Spleen (tissue), 7 donors: ENCODE data around the gene CWC25.

Experiments
- POLR2AphosphoS5 ChIP-seq, 3 donors: sonication (generic); formaldehyde crosslinking; IDR thresholded peaks; one replicate each; pipeline ENCODE4 v1.5.1; 2017; ENCODE audit warnings: antibody characterized with exemption in 3 of 3
- TF ChIP-seq, protein P1 (sequence below), 11 experiments: fragments of 200-600 bp in 7 of 11; fragments of 450-650 bp in 4 of 11; sonication (generic) in 4 of 11; IDR thresholded peaks in 8 of 11; conservative IDR thresholded peaks in 3 of 11; 1 replicate in 7 of 11; 2 replicates in 4 of 11; pipeline versions ENCODE4 v1.4.0 to v1.8.0; 2016 to 2021; ENCODE audit warnings: antibody characterized with exemption in 11 of 11, inconsistent platforms in 4 of 11, mild to moderate bottlenecking in 1 of 11
- donor health status: DM: no; HTN: no; CAD: no; lungs with moderate emphysema.
- donor health status: DM: no; HTN: no; CAD: no.
- donor health status: DM: no; HTN: no; CAD: no.

DNA sequence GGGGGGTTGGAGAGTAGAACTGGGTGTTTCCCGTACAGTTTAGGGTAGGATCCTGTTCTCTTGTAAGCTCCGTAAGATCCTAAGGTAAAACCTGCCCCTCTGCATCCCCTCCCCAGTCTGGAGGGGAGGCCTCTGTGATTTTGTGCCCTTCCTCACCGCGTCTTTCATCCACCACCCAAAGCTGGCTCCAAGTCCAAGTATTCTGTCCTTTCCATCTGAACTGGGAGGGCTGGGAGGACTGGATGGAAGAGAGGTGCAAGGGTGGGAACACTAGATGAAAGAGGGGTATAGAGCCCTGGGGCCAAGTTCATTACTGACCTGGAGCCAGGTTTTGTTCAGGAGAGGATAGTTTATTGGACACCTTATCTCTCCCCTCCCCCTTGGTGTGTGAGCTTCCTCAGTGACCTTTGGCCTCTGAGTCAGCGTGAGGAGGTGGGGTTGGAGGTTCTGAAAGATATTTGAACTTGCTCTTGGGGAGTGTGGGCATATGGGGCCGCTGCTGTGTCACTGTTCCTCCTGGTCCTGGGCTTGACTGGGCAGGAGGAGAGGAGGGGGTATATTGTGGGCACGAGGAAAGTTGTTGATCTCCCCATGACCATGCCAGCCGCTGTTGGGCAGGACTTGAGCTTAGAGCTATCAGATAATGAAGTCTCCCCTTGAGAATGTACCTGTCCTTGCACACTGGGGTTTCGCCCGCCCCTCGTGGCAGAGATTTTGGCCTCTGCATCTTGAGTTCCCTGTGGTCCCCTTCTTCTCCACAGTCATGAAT, 46.3 kb upstream of the CWC25 start:
- peak in 1 of 3 donors; percentile 78 for TF ChIP-seq POLR2AphosphoS5 (IDR thresholded peaks at IDR 0.05)
- TF ChIP-seq, protein P1, sequence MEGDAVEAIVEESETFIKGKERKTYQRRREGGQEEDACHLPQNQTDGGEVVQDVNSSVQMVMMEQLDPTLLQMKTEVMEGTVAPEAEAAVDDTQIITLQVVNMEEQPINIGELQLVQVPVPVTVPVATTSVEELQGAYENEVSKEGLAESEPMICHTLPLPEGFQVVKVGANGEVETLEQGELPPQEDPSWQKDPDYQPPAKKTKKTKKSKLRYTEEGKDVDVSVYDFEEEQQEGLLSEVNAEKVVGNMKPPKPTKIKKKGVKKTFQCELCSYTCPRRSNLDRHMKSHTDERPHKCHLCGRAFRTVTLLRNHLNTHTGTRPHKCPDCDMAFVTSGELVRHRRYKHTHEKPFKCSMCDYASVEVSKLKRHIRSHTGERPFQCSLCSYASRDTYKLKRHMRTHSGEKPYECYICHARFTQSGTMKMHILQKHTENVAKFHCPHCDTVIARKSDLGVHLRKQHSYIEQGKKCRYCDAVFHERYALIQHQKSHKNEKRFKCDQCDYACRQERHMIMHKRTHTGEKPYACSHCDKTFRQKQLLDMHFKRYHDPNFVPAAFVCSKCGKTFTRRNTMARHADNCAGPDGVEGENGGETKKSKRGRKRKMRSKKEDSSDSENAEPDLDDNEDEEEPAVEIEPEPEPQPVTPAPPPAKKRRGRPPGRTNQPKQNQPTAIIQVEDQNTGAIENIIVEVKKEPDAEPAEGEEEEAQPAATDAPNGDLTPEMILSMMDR (IDR thresholded peaks at IDR 0.05 in 8 of 11, conservative IDR thresholded peaks at IDR 0.05 in 3 of 11), result no peak
